HEK293 (cell line): ENCODE data around the gene TIMM17A.

Experiments
- BCL11A ChIP-seq: fragments of 450-650 bp; formaldehyde crosslinking; IDR thresholded peaks from 2 replicates; pipeline ENCODE4 v1.5.1; 2016; ENCODE audit warnings: low read depth, missing biosample characterization, missing genetic modification characterization
- FEZF1 ChIP-seq: fragments of 450-650 bp; formaldehyde crosslinking; IDR thresholded peaks from 2 replicates; pipeline ENCODE4 v1.5.1; 2016; ENCODE audit warnings: missing biosample characterization, missing genetic modification characterization
- GLI2 ChIP-seq: fragments of 450-650 bp; formaldehyde crosslinking; IDR thresholded peaks from 2 replicates; pipeline ENCODE4; 2017; ENCODE audit warnings: missing biosample characterization, missing genetic modification characterization, low read depth, borderline replicate concordance
- GLIS1 ChIP-seq: fragments of 450-650 bp; formaldehyde crosslinking; IDR thresholded peaks from 2 replicates; pipeline ENCODE4 v1.5.1; 2016; ENCODE audit warnings: missing biosample characterization, missing genetic modification characterization
- HOXC10 ChIP-seq: sonication (generic); formaldehyde crosslinking; IDR thresholded peaks from 2 replicates; pipeline ENCODE4 v1.8.1; 2023; ENCODE audit warnings: mild to moderate bottlenecking, missing genetic modification reagents
- HOXD13 ChIP-seq: sonication (generic); formaldehyde crosslinking; IDR thresholded peaks from 2 replicates; pipeline ENCODE4 v1.8.0; 2022; ENCODE audit warnings: missing genetic modification reagents, borderline replicate concordance
- OVOL3 ChIP-seq: fragments of 450-650 bp; formaldehyde crosslinking; IDR thresholded peaks from 2 replicates; pipeline ENCODE4 v1.5.1; 2016; ENCODE audit warnings: missing biosample characterization, missing genetic modification characterization
- REST ChIP-seq: fragments of 450-650 bp; formaldehyde crosslinking; IDR thresholded peaks from 2 replicates; pipeline ENCODE4 v1.5.1; 2016; ENCODE audit warnings: missing biosample characterization, missing genetic modification characterization
- SCRT2 ChIP-seq: fragments of 450-650 bp; formaldehyde crosslinking; IDR thresholded peaks from 2 replicates; pipeline ENCODE4 v1.5.1; 2016; ENCODE audit warnings: missing biosample characterization, missing genetic modification characterization
- SETDB1 ChIP-seq: IDR thresholded peaks from one replicate; pipeline ENCODE4 v1.6.1; 2017; ENCODE audit warnings: mild to moderate bottlenecking, low read length, moderate library complexity, mixed read lengths; ENCODE audit not compliant: insufficient read length
- YY2 ChIP-seq: fragments of 450-650 bp; formaldehyde crosslinking; IDR thresholded peaks from 2 replicates; pipeline ENCODE4 v1.5.1; 2016; ENCODE audit warnings: missing biosample characterization, missing genetic modification characterization
- ZFP37 ChIP-seq: fragments of 450-650 bp; formaldehyde crosslinking; IDR thresholded peaks from 2 replicates; pipeline ENCODE4 v1.5.1; 2016; ENCODE audit warnings: missing biosample characterization, missing genetic modification characterization
- ZNF140 ChIP-seq: fragments of 450-650 bp; formaldehyde crosslinking; IDR thresholded peaks from 2 replicates; pipeline ENCODE4 v1.5.1; 2016; ENCODE audit warnings: missing biosample characterization, missing genetic modification characterization
- ZNF175 ChIP-seq: fragments of 450-650 bp; formaldehyde crosslinking; IDR thresholded peaks from 2 replicates; pipeline ENCODE4 v1.5.1; 2016; ENCODE audit warnings: missing biosample characterization, missing genetic modification characterization
- ZNF19 ChIP-seq: fragments of 450-650 bp; formaldehyde crosslinking; IDR thresholded peaks from 2 replicates; pipeline ENCODE4; 2016; ENCODE audit warnings: missing biosample characterization, missing genetic modification characterization, low read depth
- ZNF211 ChIP-seq: fragments of 450-650 bp; formaldehyde crosslinking; IDR thresholded peaks from 2 replicates; pipeline ENCODE4 v1.5.1; 2016; ENCODE audit warnings: low read depth, missing biosample characterization, missing genetic modification characterization
- ZNF214 ChIP-seq: fragments of 450-650 bp; formaldehyde crosslinking; IDR thresholded peaks from 2 replicates; pipeline ENCODE4 v1.5.1; 2017; ENCODE audit warnings: missing biosample characterization, mild to moderate bottlenecking, missing genetic modification characterization, borderline replicate concordance
- ZNF26 ChIP-seq: fragments of 450-650 bp; formaldehyde crosslinking; IDR thresholded peaks from 2 replicates; pipeline ENCODE4 v1.5.1; 2016; ENCODE audit warnings: missing biosample characterization, missing genetic modification characterization
- ZNF266 ChIP-seq: fragments of 450-650 bp; formaldehyde crosslinking; IDR thresholded peaks from 2 replicates; pipeline ENCODE4 v1.5.1; 2016; ENCODE audit warnings: missing biosample characterization, missing genetic modification characterization, low read depth
- ZNF280D ChIP-seq: fragments of 450-650 bp; formaldehyde crosslinking; IDR thresholded peaks from 2 replicates; pipeline ENCODE4 v1.5.1; 2016; ENCODE audit warnings: missing biosample characterization, missing genetic modification characterization
- ZNF324 ChIP-seq: fragments of 450-650 bp; formaldehyde crosslinking; IDR thresholded peaks from 2 replicates; pipeline ENCODE4 v1.5.1; 2016; ENCODE audit warnings: missing biosample characterization, missing genetic modification characterization
- ZNF335 ChIP-seq: fragments of 450-650 bp; formaldehyde crosslinking; conservative IDR thresholded peaks from 2 replicates; pipeline ENCODE4 v1.5.1; 2016; ENCODE audit warnings: missing biosample characterization, missing genetic modification characterization
- ZNF366 ChIP-seq: fragments of 450-650 bp; formaldehyde crosslinking; conservative IDR thresholded peaks from 2 replicates; pipeline ENCODE4 v1.5.1; 2016; ENCODE audit warnings: missing biosample characterization, missing genetic modification characterization
- ZNF426 ChIP-seq: fragments of 450-650 bp; formaldehyde crosslinking; IDR thresholded peaks from 2 replicates; pipeline ENCODE4 v1.5.1; 2017; ENCODE audit warnings: missing biosample characterization, missing genetic modification characterization, mild to moderate bottlenecking, inconsistent platforms, moderate library complexity
- ZNF544 ChIP-seq: fragments of 450-650 bp; formaldehyde crosslinking; IDR thresholded peaks from 2 replicates; pipeline ENCODE4 v1.5.0; 2017; ENCODE audit warnings: missing biosample characterization, missing genetic modification characterization
- ZNF549 ChIP-seq: fragments of 450-650 bp; IDR thresholded peaks from 2 replicates; pipeline ENCODE4 v1.5.1; 2018; ENCODE audit warnings: missing biosample characterization, missing genetic modification characterization, mild to moderate bottlenecking, inconsistent platforms, moderate library complexity
- ZNF624 ChIP-seq: fragments of 450-650 bp; formaldehyde crosslinking; IDR thresholded peaks from 2 replicates; pipeline ENCODE4 v1.5.1; 2017; ENCODE audit warnings: missing biosample characterization, missing genetic modification characterization
- ZNF629 ChIP-seq: fragments of 450-650 bp; formaldehyde crosslinking; IDR thresholded peaks from 2 replicates; pipeline ENCODE4 v1.5.1; 2017; ENCODE audit warnings: missing biosample characterization, missing genetic modification characterization
- ZNF785 ChIP-seq: fragments of 450-650 bp; formaldehyde crosslinking; IDR thresholded peaks from 2 replicates; pipeline ENCODE4 v1.5.1; 2016; ENCODE audit warnings: missing biosample characterization, missing genetic modification characterization
- ZNF792 ChIP-seq: fragments of 450-650 bp; formaldehyde crosslinking; IDR thresholded peaks from 2 replicates; pipeline ENCODE4 v1.5.1; 2016; ENCODE audit warnings: missing biosample characterization, missing genetic modification characterization
- ZSCAN18 ChIP-seq: fragments of 450-650 bp; formaldehyde crosslinking; IDR thresholded peaks from 2 replicates; pipeline ENCODE4 v1.5.1; 2016; ENCODE audit warnings: missing biosample characterization, missing genetic modification characterization
- ZSCAN30 ChIP-seq: fragments of 450-650 bp; IDR thresholded peaks from 2 replicates; pipeline ENCODE4 v1.5.1; 2018; ENCODE audit warnings: missing biosample characterization, mild to moderate bottlenecking, missing genetic modification characterization, moderate library complexity
- ZXDB ChIP-seq: fragments of 450-650 bp; formaldehyde crosslinking; IDR thresholded peaks from 2 replicates; pipeline ENCODE4 v1.5.1; 2016; ENCODE audit warnings: missing biosample characterization, missing genetic modification characterization

Gene TIMM17A

GRCh38 chr1:201970334-201971159 lies 15.2 kb downstream of the TIMM17A start (continued):
- TF ChIP-seq ZNF214 (tag by site-specific recombination) (no peak), ZNF266 (no peak), YY2 (tag by site-specific recombination) (no peak), SETDB1 (no peak), ZNF785 (no peak), ZNF335 (no peak; the same call in 1 of the 2 replicates), BCL11A (tag by site-specific recombination) (no peak), ZNF324 (tag by site-specific recombination) (no peak), ZNF629 (tag by site-specific recombination) (0 out of 2 replicates have a peak, but pooled peaks have one; percentile 38), FEZF1 (tag by site-specific recombination) (no peak), ZNF426 (tag by site-specific recombination) (no peak), REST (tag by site-specific recombination) (no peak), GLIS1 (tag by site-specific recombination) (peak; percentile 50), SCRT2 (tag by site-specific recombination) (no peak), ZNF280D (tag by site-specific recombination) (no peak), ZNF792 (tag by site-specific recombination) (no peak), ZXDB (tag by site-specific recombination) (no peak), ZNF19 (no peak), ZNF366 (peak; percentile 32; the same call in 1 of the 2 replicates), ZSCAN18 (no peak), GLI2 (no peak), ZFP37 (tag by site-specific recombination) (no peak), HOXD13 (no peak), ZNF26 (tag by site-specific recombination) (no peak), HOXC10 (CRISPR knock-in tag) (no peak), ZSCAN30 (no peak), ZNF140 (tag by site-specific recombination) (no peak), ZNF175 (tag by site-specific recombination) (no peak), ZNF549 (tag by site-specific recombination) (no peak), ZNF624 (tag by site-specific recombination) (no peak), OVOL3 (tag by site-specific recombination) (no peak), ZNF544 (tag by site-specific recombination) (no peak), ZNF211 (tag by site-specific recombination) (no peak)
